ENCODE results near the gene MPPED1. TPM values are rescaled to one million over a fixed set of nuclear protein-coding genes. Genes with fewer than 3 reads are reported as not detected.

The MPPED1 gene
- total RNA-seq, 2 experiments from 2014 or later = not detected

- peaks cover 25% of the 10 kb centered on the region for H3K27me3 Mint-ChIP-seq
- ChIA-PET CTCF (interaction anchor here (1.7 kb wide), 1 partner anchor 32 kb away, joined by 3 read pairs; no protein-coding TSS in a partner anchor), POLR2A (no interaction called here)
- no peak overlapping the region for H3K4me3 Mint-ChIP-seq
- H3K9me3 Mint-ChIP-seq = no peaks in the 10 kb centered on the region
- intact Hi-C loops (cut with micrococcal nuclease) = no loop called here
- H3K27ac Mint-ChIP-seq = no peak overlapping the region
- no peaks in the 10 kb centered on the region for H3K4me1 Mint-ChIP-seq (ENCODE audit: low read depth)
- no peaks in the 10 kb centered on the region for H3K36me3 Mint-ChIP-seq
- no peak for DNase-seq
Observed at GRCh38 chr22:43418079-43418825, 6.4 kb downstream of the MPPED1 start.

- ChIA-PET POLR2A (no interaction called here), CTCF (no interaction called here)
- no peaks in the 10 kb centered on the region for H3K36me3 Mint-ChIP-seq
- no peak overlapping the region for H3K27ac Mint-ChIP-seq
- H3K9me3 Mint-ChIP-seq = no peaks in the 10 kb centered on the region
- no peak overlapping the region for H3K4me3 Mint-ChIP-seq
- intact Hi-C loops (cut with micrococcal nuclease) = no loop called here
- DNase-seq = no peak
- no peaks in the 10 kb centered on the region for H3K4me1 Mint-ChIP-seq (ENCODE audit: low read depth)
- peaks cover 12% of the 10 kb centered on the region for H3K27me3 Mint-ChIP-seq
Observed at GRCh38 chr22:43419371-43420080, 7.7 kb downstream of the MPPED1 start.

DNA sequence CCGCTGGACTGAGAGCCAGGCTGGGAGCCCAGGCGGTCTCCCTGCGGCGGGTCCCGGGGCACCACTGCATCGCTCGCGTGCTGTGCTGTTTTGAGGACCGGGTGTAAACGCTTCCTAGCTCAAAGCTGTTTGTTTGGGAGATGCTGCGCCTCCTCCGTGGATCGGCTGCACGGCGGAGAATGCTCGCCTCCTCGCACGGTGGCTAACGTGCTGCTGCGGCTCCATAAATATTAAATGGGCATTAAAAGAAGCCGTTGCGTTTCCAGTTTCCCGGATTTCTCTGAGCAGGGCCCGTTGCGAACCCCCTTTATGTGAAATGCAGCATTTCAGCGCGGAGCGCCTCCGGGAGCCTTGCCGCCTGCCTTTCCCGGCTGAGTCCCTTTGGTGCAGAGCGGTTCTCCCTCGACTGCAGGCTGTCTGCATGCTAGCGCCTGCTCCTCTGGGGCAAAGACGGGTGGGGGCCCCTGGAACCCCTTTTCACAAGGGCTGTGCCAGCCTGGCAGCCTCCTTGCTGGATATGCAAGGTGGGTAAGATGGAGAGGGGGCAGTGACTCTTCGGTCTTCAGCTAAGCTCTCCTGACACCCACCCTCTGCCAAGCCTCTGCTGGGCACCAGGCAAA is 9.3 kb downstream of the MPPED1 start:
- Mint-ChIP-seq H3K36me3 (no peaks in the 10 kb centered on the region), H3K4me3 (no peak overlapping the region), H3K9me3 (no peaks in the 10 kb centered on the region), H3K27ac (no peak overlapping the region), H3K27me3 (peaks cover 5% of the 10 kb centered on the region), H3K4me1 (ENCODE audit: low read depth) (no peaks in the 10 kb centered on the region)
- POLR2A ChIA-PET = no interaction called here
- intact Hi-C loops (cut with micrococcal nuclease) = no loop called here
- CTCF ChIA-PET = no interaction called here
- no peak for DNase-seq

DNA sequence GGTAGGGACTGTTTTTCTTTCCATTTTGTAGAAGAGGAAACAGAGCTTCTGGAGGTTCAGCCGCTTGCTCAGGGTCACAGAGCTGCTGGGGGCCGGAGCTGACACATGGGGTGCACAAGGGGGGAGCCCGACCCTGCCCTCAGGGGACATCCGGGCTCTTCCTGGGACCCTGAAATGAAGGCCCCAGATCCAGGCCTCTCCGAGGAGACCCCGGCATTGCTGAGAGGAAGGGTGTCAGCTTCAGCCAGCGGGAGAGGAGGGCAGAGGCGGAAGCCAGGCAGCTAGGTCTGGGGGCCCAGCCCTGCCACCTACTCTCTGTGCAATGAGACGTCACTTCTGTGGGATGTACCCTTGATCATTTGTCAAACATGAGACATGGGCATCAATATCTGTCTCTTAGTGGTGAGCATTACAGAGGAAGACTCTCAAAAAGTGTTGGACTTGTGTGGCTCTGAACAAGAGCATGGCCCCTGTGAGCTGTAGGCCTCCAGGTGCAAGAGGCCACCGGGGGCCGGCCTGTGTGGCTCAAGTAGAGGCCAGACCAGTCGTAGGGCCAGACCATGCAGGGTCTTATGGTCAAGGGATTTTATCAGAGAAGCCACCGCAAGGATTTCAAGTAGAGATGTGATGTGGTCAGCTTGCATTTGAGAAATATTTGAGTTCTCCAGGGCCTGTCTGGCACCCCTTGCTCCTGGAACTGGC is 10.3 kb downstream of the MPPED1 start:
- ChIA-PET POLR2A (no interaction called here), CTCF (no interaction called here)
- no peaks in the 10 kb centered on the region for H3K36me3 Mint-ChIP-seq
- H3K4me3 Mint-ChIP-seq = no peak overlapping the region
- peaks cover 7% of the 10 kb centered on the region for H3K27me3 Mint-ChIP-seq
- intact Hi-C loops (cut with micrococcal nuclease) = no loop called here
- H3K27ac Mint-ChIP-seq = no peak overlapping the region
- no peaks in the 10 kb centered on the region for H3K4me1 Mint-ChIP-seq (ENCODE audit: low read depth)
- no peaks in the 10 kb centered on the region for H3K9me3 Mint-ChIP-seq
- no peak for DNase-seq

DNA sequence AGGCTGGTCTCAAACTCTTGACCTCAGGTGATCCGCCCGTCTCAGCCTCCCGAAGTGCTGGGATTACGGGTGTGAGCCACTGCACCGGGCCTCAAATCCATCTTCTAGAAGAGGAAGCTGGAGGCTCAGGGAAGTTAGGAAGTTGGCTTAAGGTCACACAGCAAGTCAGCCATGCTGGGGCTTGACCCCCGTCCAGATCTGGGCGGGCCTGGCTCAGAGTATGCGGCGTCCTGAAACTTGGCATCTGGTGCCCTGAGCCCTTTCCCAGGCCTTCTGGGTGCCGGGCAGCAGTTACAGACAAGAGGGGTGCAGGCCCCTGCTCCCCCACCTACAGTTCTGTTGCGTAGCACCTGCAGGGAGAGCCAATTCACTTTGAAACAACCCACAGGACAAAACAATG is 11.2 kb downstream of the MPPED1 start:
- ChIA-PET POLR2A (no interaction called here), CTCF (no interaction called here)
- H3K27me3 Mint-ChIP-seq = peaks cover 8% of the 10 kb centered on the region

DNA sequence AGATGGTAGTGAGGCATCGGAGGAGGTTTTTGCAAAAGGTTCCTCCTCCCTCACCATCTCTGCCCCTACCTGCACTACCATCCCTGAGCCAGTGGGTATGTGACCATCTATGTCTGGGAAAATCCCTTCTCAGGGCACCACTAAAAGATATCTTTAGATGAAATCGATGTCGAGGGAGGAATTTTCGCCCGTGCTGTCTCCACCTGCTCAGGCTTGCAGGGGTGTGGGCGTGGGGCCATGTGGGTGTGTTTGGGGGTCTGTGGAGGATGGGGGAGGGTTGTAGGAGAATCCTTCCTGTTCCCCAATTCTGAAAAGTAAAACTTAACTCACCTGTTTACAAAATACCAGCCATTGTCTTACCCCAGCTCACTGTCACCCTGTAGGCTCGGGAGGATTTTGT is 12.4 kb downstream of the MPPED1 start:
- ChIA-PET CTCF (no interaction called here), POLR2A (no interaction called here)
- H3K9me3 Mint-ChIP-seq = no peaks in the 10 kb centered on the region
- no peaks in the 10 kb centered on the region for H3K36me3 Mint-ChIP-seq
- DNase-seq = no peak
- peaks cover 8% of the 10 kb centered on the region for H3K27me3 Mint-ChIP-seq
- no peaks in the 10 kb centered on the region for H3K4me1 Mint-ChIP-seq (ENCODE audit: low read depth)
- intact Hi-C loops (cut with micrococcal nuclease) = no loop called here
- no peak overlapping the region for H3K4me3 Mint-ChIP-seq
- no peak overlapping the region for H3K27ac Mint-ChIP-seq

More for the DNA sequence above, 11.2 kb downstream of the MPPED1 start:
- intact Hi-C loops (cut with micrococcal nuclease) = no loop called here
- DNase-seq = no peak
- Mint-ChIP-seq H3K9me3 (no peaks in the 10 kb centered on the region), H3K27ac (no peak overlapping the region), H3K4me3 (no peak overlapping the region), H3K36me3 (no peaks in the 10 kb centered on the region), H3K4me1 (ENCODE audit: low read depth) (no peaks in the 10 kb centered on the region)

DNA sequence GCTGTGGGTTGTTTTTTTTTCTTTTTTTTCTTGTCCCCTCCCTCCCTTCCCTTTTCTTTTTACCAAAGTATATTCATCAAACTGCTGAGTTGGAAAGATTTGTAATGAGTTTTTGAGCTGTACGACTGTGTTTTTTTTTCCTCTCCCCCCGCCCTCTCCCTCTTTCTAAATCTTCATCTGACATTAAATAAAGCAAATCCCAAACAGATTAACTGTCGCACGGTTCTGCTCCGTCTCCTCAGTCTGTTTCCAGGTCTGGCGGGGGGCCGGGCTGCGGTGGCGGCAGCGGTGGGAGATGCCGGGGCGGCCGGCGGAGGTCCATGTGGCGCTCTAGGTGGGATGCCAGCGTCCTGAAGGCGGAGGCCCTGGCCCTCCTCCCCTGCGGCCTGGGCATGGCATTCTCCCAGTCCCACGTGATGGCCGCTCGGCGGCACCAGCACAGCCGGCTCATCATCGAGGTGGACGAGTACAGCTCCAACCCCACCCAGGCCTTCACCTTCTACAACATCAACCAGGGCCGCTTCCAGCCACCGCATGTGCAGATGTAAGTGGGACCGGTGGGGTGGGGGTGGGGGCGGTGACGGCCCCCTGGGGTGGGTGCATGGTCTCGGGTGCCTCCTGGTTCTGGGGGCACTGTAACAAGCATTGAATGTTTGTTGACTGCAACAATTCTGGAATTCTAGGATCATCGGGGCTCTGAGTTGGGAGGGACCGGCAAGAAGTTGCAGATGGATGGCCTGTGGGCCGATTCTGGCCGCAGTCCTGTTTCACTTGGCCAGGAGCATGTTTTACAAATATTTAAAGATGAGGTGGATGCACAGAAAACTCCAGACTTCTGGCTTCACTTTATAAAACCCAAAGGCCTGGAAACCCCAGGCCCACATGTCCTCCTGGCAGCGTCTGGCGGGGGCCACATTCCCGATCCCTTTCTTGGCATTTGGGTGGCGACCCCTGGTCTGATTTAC is 13.1 kb downstream of the MPPED1 start:
- ChIA-PET POLR2A (no interaction called here), CTCF (no interaction called here)
- H3K9me3 Mint-ChIP-seq = no peaks in the 10 kb centered on the region
- intact Hi-C loops (cut with micrococcal nuclease) = no loop called here
- H3K4me1 Mint-ChIP-seq (ENCODE audit: low read depth) = no peaks in the 10 kb centered on the region
- H3K27ac Mint-ChIP-seq = no peak overlapping the region
- H3K36me3 Mint-ChIP-seq = no peaks in the 10 kb centered on the region
- no peak for DNase-seq
- H3K4me3 Mint-ChIP-seq = no peak overlapping the region
- peaks cover 15% of the 10 kb centered on the region for H3K27me3 Mint-ChIP-seq

- H3K4me3 Mint-ChIP-seq = no peak overlapping the region
- H3K27ac Mint-ChIP-seq = no peak overlapping the region
- POLR2A ChIA-PET = no interaction called here
- no peaks in the 10 kb centered on the region for H3K36me3 Mint-ChIP-seq
- no peak for DNase-seq
- no peaks in the 10 kb centered on the region for H3K9me3 Mint-ChIP-seq
- H3K4me1 Mint-ChIP-seq (ENCODE audit: low read depth) = no peaks in the 10 kb centered on the region
- CTCF ChIA-PET = no interaction called here
- peaks cover 23% of the 10 kb centered on the region for H3K27me3 Mint-ChIP-seq
- intact Hi-C loops (cut with micrococcal nuclease) = no loop called here
Observed at GRCh38 chr22:43425976-43426785, 14.4 kb downstream of the MPPED1 start.

DNA sequence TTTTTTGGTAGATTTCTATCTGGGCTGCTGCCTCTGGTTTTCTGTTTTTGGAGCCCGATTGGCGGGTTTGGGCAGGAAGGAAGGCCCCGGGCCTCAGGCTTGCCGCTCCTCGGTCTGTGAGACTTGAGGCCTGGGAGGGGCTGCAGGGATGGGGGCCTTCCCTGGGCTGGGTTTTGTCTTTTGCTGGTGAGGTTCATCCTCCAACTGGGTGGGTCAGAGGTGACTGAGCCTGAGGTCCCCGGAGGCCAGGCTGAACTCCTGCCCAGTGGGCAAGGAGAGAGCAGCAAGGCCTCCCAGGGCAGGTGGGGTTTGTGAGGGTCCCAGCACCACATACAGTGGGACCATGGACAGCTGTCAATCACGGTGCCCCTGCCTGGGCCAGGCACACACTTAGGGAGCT is 15.0 kb downstream of the MPPED1 start:
- ChIA-PET POLR2A (no interaction called here), CTCF (no interaction called here)
- H3K27ac Mint-ChIP-seq = no peak overlapping the region
- DNase-seq = no peak
- H3K36me3 Mint-ChIP-seq = no peaks in the 10 kb centered on the region
- H3K9me3 Mint-ChIP-seq = no peaks in the 10 kb centered on the region
- H3K27me3 Mint-ChIP-seq = peaks cover 27% of the 10 kb centered on the region
- intact Hi-C loops (cut with micrococcal nuclease) = no loop called here
- no peaks in the 10 kb centered on the region for H3K4me1 Mint-ChIP-seq (ENCODE audit: low read depth)
- no peak overlapping the region for H3K4me3 Mint-ChIP-seq

DNA sequence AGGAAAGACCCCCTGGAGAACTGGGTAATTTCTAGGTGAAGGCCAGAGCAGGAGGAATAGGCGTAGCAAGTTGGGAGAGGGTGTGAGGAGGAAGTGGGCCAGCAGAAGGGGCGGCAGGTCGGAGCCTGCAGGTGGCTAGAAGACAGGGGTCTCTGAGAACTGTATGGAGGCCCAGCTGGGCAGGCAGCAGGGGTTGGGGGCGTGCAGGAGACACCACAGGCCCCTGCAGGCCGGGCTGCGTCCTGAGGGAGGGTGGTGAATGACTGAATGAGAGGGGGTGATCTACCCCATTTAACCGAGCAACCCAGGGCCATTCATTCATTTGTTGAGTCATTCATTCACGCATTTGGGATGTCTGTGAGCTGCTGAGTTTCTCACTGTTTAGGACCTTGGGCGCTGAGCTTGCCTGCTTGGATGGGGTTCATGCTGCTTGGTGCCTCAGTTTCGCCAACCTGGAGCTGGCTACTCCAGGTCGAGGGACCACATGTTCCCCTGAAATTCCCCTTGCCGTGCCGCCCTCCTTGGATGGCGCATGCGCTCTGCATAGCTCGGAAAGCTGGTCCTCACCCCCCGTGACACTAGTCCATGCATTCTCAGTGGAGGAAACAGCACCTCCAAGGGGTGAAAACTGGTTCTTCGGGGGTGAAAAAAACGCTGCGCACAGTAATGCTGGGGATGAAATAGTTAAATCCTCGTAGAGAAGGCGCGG is 15.6 kb downstream of the MPPED1 start:
- no peaks in the 10 kb centered on the region for H3K9me3 Mint-ChIP-seq
- no peaks in the 10 kb centered on the region for H3K4me1 Mint-ChIP-seq (ENCODE audit: low read depth)
- intact Hi-C loops (cut with micrococcal nuclease) = no loop called here
- ChIA-PET POLR2A (no interaction called here), CTCF (no interaction called here)
- DNase-seq = no peak
- H3K27ac Mint-ChIP-seq = no peak overlapping the region
- no peak overlapping the region for H3K4me3 Mint-ChIP-seq
- H3K36me3 Mint-ChIP-seq = no peaks in the 10 kb centered on the region
- H3K27me3 Mint-ChIP-seq = peaks cover 28% of the 10 kb centered on the region

DNA sequence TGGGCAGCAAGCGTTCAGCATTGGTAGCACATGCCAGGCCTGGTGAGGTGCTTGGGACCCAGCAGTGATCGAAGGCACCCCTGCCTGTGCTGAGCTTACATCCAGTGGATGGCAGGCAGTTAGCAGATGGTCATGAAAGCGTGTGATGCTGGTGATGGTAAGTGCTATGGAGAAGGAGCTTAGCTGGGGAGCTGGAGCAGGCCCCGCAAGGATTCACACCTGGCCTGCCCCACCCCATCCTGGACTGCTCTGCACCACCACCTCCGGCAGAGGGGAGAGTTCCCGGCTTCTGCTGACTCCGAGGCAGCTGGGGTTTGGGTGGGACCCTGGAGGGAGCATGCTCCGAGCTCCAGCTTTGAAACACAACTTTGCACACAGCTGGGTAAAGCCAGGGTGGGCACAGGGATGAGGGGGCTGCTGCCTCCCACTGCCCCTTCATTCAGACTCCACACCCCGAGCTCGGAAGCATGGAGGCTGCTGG is 16.2 kb downstream of the MPPED1 start:
- DNase-seq = no peak
- H3K4me3 Mint-ChIP-seq = no peak overlapping the region
- intact Hi-C loops (cut with micrococcal nuclease) = no loop called here
- peaks cover 28% of the 10 kb centered on the region for H3K27me3 Mint-ChIP-seq
- ChIA-PET POLR2A (no interaction called here), CTCF (no interaction called here)
- H3K36me3 Mint-ChIP-seq = no peaks in the 10 kb centered on the region
- no peaks in the 10 kb centered on the region for H3K9me3 Mint-ChIP-seq
- H3K4me1 Mint-ChIP-seq (ENCODE audit: low read depth) = no peaks in the 10 kb centered on the region
- H3K27ac Mint-ChIP-seq = no peak overlapping the region
